Memory B cell (primary cell): Measurements from ENCODE around the gene DCAF5.

Experiments
- ATAC-seq: fragments of 150-1000 bp; cut with Tn5 transposase; 2 replicates; pipeline ENCODE4 v1.10.0; 2021; ENCODE audit warnings: low read depth, mild to moderate bottlenecking, moderate library complexity
- DNase-seq, 2 donors: peaks; one replicate each; pipeline ENCODE4 v3.0.0; 2022; ENCODE audit warnings: low spot score in 2 of 2
- H3K27ac Mint-ChIP-seq: one replicate; pipeline ENCODE4 v1.8.0; 2022; ENCODE audit warnings: mild to moderate bottlenecking, moderate library complexity, mixed read lengths
- H3K27me3 Mint-ChIP-seq: one replicate; pipeline ENCODE4 v1.8.0; 2022; ENCODE audit warnings: mixed read lengths
- H3K36me3 Mint-ChIP-seq: one replicate; pipeline ENCODE4 v1.8.0; 2022; ENCODE audit warnings: mild to moderate bottlenecking, mixed read lengths
- H3K4me1 Mint-ChIP-seq: one replicate; pipeline ENCODE4 v1.8.0; 2022; ENCODE audit warnings: mixed read lengths
- H3K4me3 Mint-ChIP-seq: one replicate; pipeline ENCODE4 v1.8.0; 2022; ENCODE audit warnings: mild to moderate bottlenecking, moderate library complexity, mixed read lengths
- H3K9me3 Mint-ChIP-seq: one replicate; pipeline ENCODE4 v1.8.0; 2022; ENCODE audit warnings: mixed read lengths

The DCAF5 gene

GRCh38 chr14:69153873-69154270 is 953 bp upstream of the DCAF5 start:
- Mint-ChIP-seq H3K4me1 (peaks cover 18% of the 10 kb centered on the region), H3K27ac (peak overlapping the region; percentile 92), H3K27me3 (no peaks in the 10 kb centered on the region), H3K9me3 (no peaks in the 10 kb centered on the region), H3K36me3 (peaks cover under 1% of the 10 kb centered on the region), H3K4me3 (peak overlapping the region; percentile 96)
- ATAC-seq (no peak), DNase-seq (peak in 1 of 2 donors; percentile 17)

GRCh38 chr14:69153152-69153872 is 393 bp upstream of the DCAF5 start:
- no peak for ATAC-seq
- peak overlapping the region; percentile 93 for H3K27ac Mint-ChIP-seq
- H3K27me3 Mint-ChIP-seq: no peaks in the 10 kb centered on the region

GRCh38 chr14:69152181-69152901 is 578 bp downstream of the DCAF5 start:
- Mint-ChIP-seq H3K27ac (peak overlapping the region; percentile 93), H3K9me3 (no peaks in the 10 kb centered on the region), H3K36me3 (peaks cover 5% of the 10 kb centered on the region), H3K27me3 (no peaks in the 10 kb centered on the region), H3K4me1 (peaks cover 26% of the 10 kb centered on the region), H3K4me3 (peak overlapping the region; percentile 96)
- peak; percentile 12 for ATAC-seq
- peak; percentile 10 to 28 for DNase-seq

More at GRCh38 chr14:69153152-69153872, 393 bp upstream of the DCAF5 start:
- DNase-seq: no peak
- Mint-ChIP-seq H3K9me3 (no peaks in the 10 kb centered on the region), H3K4me1 (peaks cover 22% of the 10 kb centered on the region), H3K36me3 (peaks cover 5% of the 10 kb centered on the region), H3K4me3 (peak overlapping the region; percentile 96)

DNA sequence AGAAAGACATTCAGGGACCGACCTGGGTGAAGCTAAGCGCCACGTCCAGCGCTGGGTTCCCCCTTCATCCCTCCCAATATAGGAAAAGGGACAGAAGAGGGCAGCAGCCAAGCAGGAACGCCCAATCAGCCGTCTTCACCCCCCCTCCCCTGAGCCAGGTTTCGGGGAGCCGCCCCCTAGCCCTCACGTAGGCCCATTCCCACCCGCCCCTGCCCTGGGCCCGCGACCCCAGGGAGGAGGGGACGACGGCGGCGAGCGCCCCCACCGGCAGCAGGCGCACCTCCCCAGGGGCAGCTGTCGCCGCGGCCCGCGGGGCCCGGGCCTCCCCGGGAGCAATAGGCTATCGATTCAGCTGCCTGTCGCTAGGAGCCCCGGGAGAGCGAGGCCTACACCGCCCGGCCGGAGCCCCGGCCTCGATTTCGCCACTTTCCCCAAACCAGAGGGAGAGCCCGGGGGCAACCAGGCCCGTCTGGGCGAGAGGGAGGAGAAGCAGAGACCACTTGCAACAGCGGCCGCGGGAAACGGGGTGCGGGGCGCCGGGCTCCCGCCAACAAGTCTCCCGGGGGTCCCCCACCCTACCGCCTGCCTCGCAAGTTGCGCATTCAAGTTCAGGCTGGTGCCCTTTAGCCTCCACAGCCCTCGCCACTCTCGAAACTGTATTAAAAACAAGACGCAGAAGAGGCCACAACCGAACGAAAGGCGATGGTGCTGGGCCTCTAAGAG is 1.3 kb downstream of the DCAF5 start:
- Mint-ChIP-seq H3K4me1 (peaks cover 26% of the 10 kb centered on the region), H3K27me3 (no peaks in the 10 kb centered on the region), H3K4me3 (peak overlapping the region; percentile 96), H3K36me3 (peaks cover 5% of the 10 kb centered on the region), H3K9me3 (no peaks in the 10 kb centered on the region), H3K27ac (peak overlapping the region; percentile 93)
- ATAC-seq: peak; percentile 54
- peak; percentile 70 to 74 for DNase-seq

GRCh38 chr14:69149461-69150244 is 3.3 kb downstream of the DCAF5 start:
- Mint-ChIP-seq H3K27me3 (no peaks in the 10 kb centered on the region), H3K27ac (peak overlapping the region; percentile 75), H3K4me1 (peaks cover 31% of the 10 kb centered on the region), H3K4me3 (peak overlapping the region; percentile 53), H3K9me3 (no peaks in the 10 kb centered on the region), H3K36me3 (peaks cover 5% of the 10 kb centered on the region)
- DNase-seq (no peak), ATAC-seq (no peak)

DNA sequence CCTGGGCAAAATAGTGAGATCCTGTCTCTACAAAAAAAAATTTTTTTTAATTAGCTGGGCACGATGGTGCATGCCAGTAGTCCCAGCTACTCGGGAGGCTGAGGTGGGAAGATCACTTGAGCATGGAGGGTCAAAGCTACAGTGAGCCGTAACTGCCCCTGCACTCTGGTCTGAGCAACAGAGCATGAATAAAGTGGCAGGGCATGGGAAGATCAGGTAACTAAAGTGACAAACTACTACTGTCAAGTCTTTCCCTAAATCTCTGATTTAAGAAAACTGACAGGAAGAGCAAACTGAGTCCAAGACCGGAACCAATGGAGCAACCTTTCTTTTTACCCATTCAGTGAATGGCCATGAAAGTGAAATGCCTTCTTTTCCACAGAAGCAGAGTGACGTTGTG is 10.8 kb downstream of the DCAF5 start:
- Mint-ChIP-seq H3K4me1 (peaks cover 30% of the 10 kb centered on the region), H3K4me3 (no peak overlapping the region), H3K27me3 (no peaks in the 10 kb centered on the region), H3K27ac (no peak overlapping the region), H3K36me3 (peaks cover 13% of the 10 kb centered on the region), H3K9me3 (no peaks in the 10 kb centered on the region)
- DNase-seq (no peak), ATAC-seq (no peak)

GRCh38 chr14:69141550-69141949 is 11.4 kb downstream of the DCAF5 start:
- Mint-ChIP-seq H3K27ac (no peak overlapping the region), H3K4me3 (no peak overlapping the region), H3K9me3 (no peaks in the 10 kb centered on the region), H3K27me3 (no peaks in the 10 kb centered on the region), H3K4me1 (peaks cover 32% of the 10 kb centered on the region), H3K36me3 (peaks cover 13% of the 10 kb centered on the region)
- no peak for DNase-seq
- no peak for ATAC-seq

DNA sequence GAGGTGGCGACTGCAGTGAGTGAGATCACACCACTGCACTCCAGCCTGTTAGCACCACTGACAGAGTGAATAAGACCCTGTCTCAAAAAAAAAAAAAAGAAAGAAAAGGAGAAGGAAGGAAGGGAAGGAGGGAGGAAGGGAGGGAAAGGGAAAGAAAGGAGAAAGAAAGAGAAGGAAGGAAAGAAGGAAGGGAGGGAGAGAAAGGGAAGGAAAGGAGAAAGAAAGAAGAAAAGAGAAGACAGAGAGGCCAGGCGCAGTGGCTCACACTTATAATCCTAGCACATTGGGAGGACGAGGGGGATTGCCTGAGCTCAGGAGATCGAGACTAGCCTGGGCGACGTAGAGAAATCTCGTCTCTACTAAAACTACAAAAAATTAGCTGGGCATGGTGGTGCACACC is 13.2 kb downstream of the DCAF5 start:
- H3K4me1 Mint-ChIP-seq: peaks cover 27% of the 10 kb centered on the region
- no peaks in the 10 kb centered on the region for H3K27me3 Mint-ChIP-seq
- no peak for DNase-seq
- ATAC-seq: no peak
- H3K9me3 Mint-ChIP-seq: no peaks in the 10 kb centered on the region
- no peak overlapping the region for H3K4me3 Mint-ChIP-seq
- no peak overlapping the region for H3K27ac Mint-ChIP-seq
- peaks cover 13% of the 10 kb centered on the region for H3K36me3 Mint-ChIP-seq

DNA sequence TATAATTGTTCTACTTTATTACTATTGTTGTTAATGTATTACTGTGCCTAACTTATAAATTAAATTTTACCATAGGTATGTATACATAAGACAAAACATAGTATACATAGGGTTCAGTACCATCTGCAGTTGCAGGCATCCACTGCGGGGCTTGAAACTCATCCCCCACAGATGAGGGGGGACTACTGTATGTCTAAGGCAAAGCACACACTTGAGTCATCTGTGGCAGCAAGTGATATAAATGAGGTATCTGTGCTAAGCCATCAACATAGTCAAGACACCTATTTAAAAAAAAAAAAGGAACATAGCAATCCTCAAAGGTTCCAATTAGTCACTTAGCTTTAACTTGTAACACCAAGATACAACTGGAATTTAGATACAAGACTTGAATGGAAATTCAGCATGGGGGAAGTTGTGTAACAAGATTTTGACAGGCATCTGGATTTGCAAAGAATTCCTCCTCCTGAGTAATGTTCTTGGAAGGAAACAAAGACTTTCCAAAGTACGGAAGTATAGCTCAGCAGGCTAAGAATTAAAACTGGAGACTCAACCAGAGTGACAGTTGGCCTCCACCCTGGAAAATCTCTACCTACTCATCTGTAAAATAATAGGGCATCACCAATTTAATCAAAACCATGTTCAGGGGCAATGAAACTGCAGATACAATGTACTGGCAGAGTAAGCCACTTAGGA is 14.9 kb downstream of the DCAF5 start:
- Mint-ChIP-seq H3K36me3 (peaks cover 13% of the 10 kb centered on the region), H3K4me3 (no peak overlapping the region), H3K9me3 (no peaks in the 10 kb centered on the region), H3K4me1 (peaks cover 31% of the 10 kb centered on the region), H3K27ac (no peak overlapping the region), H3K27me3 (no peaks in the 10 kb centered on the region)
- DNase-seq (no peak), ATAC-seq (no peak)

DNA sequence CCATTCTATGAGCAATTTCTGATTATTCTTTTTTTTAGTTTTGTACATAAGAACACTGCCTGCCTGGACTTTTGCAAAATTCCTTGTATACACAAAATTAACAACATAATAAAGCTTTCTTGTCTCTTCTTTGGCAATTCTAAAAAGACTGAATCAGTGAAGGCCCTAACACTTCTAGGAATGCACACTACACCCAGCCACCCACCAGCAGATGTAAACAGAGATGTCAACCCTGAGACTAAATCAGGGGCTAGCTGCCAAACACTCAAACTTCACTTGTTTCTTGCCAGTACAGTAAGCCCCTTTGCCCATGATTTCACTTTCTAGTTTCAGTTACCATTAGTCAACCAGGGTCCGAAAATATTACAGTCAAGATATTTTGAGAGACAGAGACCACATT is 15.5 kb downstream of the DCAF5 start:
- Mint-ChIP-seq H3K36me3 (peaks cover 13% of the 10 kb centered on the region), H3K9me3 (no peaks in the 10 kb centered on the region), H3K4me3 (no peak overlapping the region), H3K27ac (no peak overlapping the region), H3K27me3 (no peaks in the 10 kb centered on the region), H3K4me1 (peaks cover 26% of the 10 kb centered on the region)
- DNase-seq (no peak), ATAC-seq (no peak)

- Mint-ChIP-seq H3K36me3 (peaks cover 13% of the 10 kb centered on the region), H3K4me3 (no peak overlapping the region), H3K27me3 (no peaks in the 10 kb centered on the region), H3K4me1 (peaks cover 28% of the 10 kb centered on the region), H3K9me3 (no peaks in the 10 kb centered on the region), H3K27ac (no peak overlapping the region)
- DNase-seq (no peak), ATAC-seq (no peak)
Observed at GRCh38 chr14:69135133-69135532, 17.8 kb downstream of the DCAF5 start.

- Mint-ChIP-seq H3K4me1 (peaks cover 23% of the 10 kb centered on the region), H3K36me3 (peaks cover 4% of the 10 kb centered on the region), H3K9me3 (no peaks in the 10 kb centered on the region), H3K4me3 (no peak overlapping the region), H3K27me3 (no peaks in the 10 kb centered on the region), H3K27ac (peak overlapping the region; percentile 38)
- ATAC-seq: no peak
- no peak for DNase-seq
Observed at GRCh38 chr14:69133206-69134125, 19.5 kb downstream of the DCAF5 start.
